Renal cortex interstitium (tissue), 11 donors: ENCODE results near the gene RANBP1. TPM values are rescaled to one million over a fixed set of nuclear protein-coding genes. Genes with fewer than 3 reads are reported as not detected.

Source experiments
- DNase-seq, 11 donors: peaks; one replicate each; pipeline ENCODE4 v3.0.0-alpha.2; 2013; ENCODE audit warnings: low read depth in 9 of 11, low spot score in 4 of 11; ENCODE audit errors: extremely low read depth in 1 of 11
- polyA plus RNA-seq, 3 donors: library from polyadenylated mRNA; unstranded; fragments of 120-200 nt; gene quantifications; one replicate each; pipeline ENCODE4 v1.2.1, GENCODE V29; 2013; ENCODE audit not compliant: insufficient read length in 3 of 3

The RANBP1 gene
- polyA plus RNA-seq, 3 donors: 175 to 213 (median 202) TPM

- DNase-seq: no peak
Measured at GRCh38 chr22:20171288-20172140, 55.6 kb downstream of the RANBP1 start.

- DNase-seq: no peak
Measured at GRCh38 chr22:20172141-20172613, 56.3 kb downstream of the RANBP1 start.

GRCh38 chr22:20173246-20173645 lies 57.3 kb downstream of the RANBP1 start:
- no peak for DNase-seq

GRCh38 chr22:20173772-20174171 lies 57.9 kb downstream of the RANBP1 start:
- no peak for DNase-seq

- no peak for DNase-seq
Measured at GRCh38 chr22:20174785-20175596, 59.1 kb downstream of the RANBP1 start.

- no peak for DNase-seq
Measured at GRCh38 chr22:20175597-20175900, 59.6 kb downstream of the RANBP1 start.

- no peak for DNase-seq
Measured at GRCh38 chr22:20176421-20177085, 60.6 kb downstream of the RANBP1 start.

Other genes with a start within 250 kb of the RANBP1 start
- 100 to 1,000 TPM in 2 of 3 donors, 10 to 100 TPM in 1; 82.5 to 123 (median 116) TPM for gene COMT, start 174.3 kb upstream of the RANBP1 start, polyA plus RNA-seq
- gene TXNRD2, start 174.3 kb upstream of the RANBP1 start, polyA plus RNA-seq: 10 to 100 TPM; 22.0 to 32.1 (median 28.2) TPM
- gene ARVCF, start 99.3 kb upstream of the RANBP1 start, polyA plus RNA-seq: 10 to 100 TPM; 17.3 to 30.7 (median 26.0) TPM
- 10 to 100 TPM in 2 of 3 donors, 1 to 10 TPM in 1; 9.5 to 12.8 (median 11.4) TPM for gene TANGO2, start 95.0 kb upstream of the RANBP1 start, polyA plus RNA-seq
- 10 to 100 TPM; 42.4 to 54.6 (median 50.6) TPM for gene DGCR8, start 35.9 kb upstream of the RANBP1 start, polyA plus RNA-seq
- 10 to 100 TPM; 46.5 to 57.3 (median 55.3) TPM for gene TRMT2A, start 1.1 kb downstream of the RANBP1 start, polyA plus RNA-seq
- 10 to 100 TPM; 30.4 to 52.1 (median 49.2) TPM for gene ZDHHC8, start 15.7 kb downstream of the RANBP1 start, polyA plus RNA-seq
- 1 to 10 TPM in 2 of 3 donors, under 1 TPM in 1; 0.93 to 1.4 (median 1.3) TPM for gene CCDC188, start 35.0 kb downstream of the RANBP1 start, polyA plus RNA-seq
- 10 to 100 TPM in 1 of 3 donors, 1 to 10 TPM in 2; 4.6 to 10.3 (median 7.1) TPM for gene RTN4R, start 152.2 kb downstream of the RANBP1 start, polyA plus RNA-seq
- gene DGCR6L, start 204.0 kb downstream of the RANBP1 start, polyA plus RNA-seq: 10 to 100 TPM; 38.1 to 63.0 (median 52.5) TPM